SK-N-SH treated with all-trans-retinoic acid at 6 μM for 48 hours (cell line): ENCODE measurements around the gene SOX6.

Experiments
- ARNTL ChIP-seq: fragments of 450-650 bp; formaldehyde crosslinking; IDR thresholded peaks from 2 replicates; pipeline ENCODE4 v1.5.0; 2020; ENCODE audit warnings: low read depth, mild to moderate bottlenecking, moderate library complexity, borderline replicate concordance
- OSR1 ChIP-seq: fragments of 250-450 bp; sonication (Bioruptor Pico); IDR thresholded peaks from 2 replicates; pipeline ENCODE4 v1.8.0; 2022; ENCODE audit warnings: moderate library complexity, mild to moderate bottlenecking, inconsistent platforms
- TOX ChIP-seq: fragments of 250-450 bp; sonication (Bioruptor Pico); IDR thresholded peaks from 2 replicates; pipeline ENCODE4 v1.8.0; 2021; ENCODE audit warnings: mild to moderate bottlenecking, moderate library complexity, borderline replicate concordance
- ZC3H10 ChIP-seq: fragments of 250-450 bp; sonication (Bioruptor Pico); IDR thresholded peaks from 2 replicates; pipeline ENCODE4 v1.5.1; 2021; ENCODE audit warnings: mild to moderate bottlenecking, moderate library complexity
- ZFP3 ChIP-seq: fragments of 250-450 bp; sonication (Bioruptor Pico); IDR thresholded peaks from 2 replicates; pipeline ENCODE4 v1.5.0; 2020; ENCODE audit warnings: mild to moderate bottlenecking, moderate library complexity
- ZNF8 ChIP-seq: fragments of 450-650 bp; formaldehyde crosslinking; IDR thresholded peaks from 2 replicates; pipeline ENCODE4 v1.5.0; 2020; ENCODE audit warnings: mild to moderate bottlenecking, moderate library complexity
- TF ChIP-seq, protein P1 (sequence below): fragments of 250-450 bp; sonication (Bioruptor Pico); IDR thresholded peaks from 2 replicates; pipeline ENCODE4 v1.8.0; 2020; ENCODE audit warnings: mild to moderate bottlenecking, moderate library complexity, borderline replicate concordance

DNA sequence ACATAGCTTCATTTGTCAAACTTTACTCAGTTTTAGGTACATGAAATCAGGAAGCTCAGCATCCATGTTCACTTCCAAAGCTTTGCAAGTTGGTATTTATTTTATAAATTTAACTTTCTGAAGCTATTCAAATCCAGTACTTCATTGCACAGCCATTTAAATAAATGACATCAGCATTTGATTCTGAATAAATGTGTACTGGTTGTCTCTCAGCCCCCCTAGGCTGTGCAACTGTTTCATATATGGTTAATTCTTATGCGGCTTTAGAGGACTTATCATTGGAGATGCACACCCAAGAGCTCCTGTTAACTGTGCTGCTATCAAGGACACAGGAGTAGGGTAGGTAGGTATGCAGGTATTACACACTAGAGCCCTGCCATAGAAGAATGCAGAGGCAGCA is 325.1 kb downstream of the SOX6 start:
- TF ChIP-seq ZFP3 (CRISPR knock-in tag) (no peak), ARNTL (CRISPR knock-in tag) (no peak), ZNF8 (no peak), TOX (CRISPR knock-in tag) (no peak), OSR1 (CRISPR knock-in tag) (no peak), ZC3H10 (CRISPR knock-in tag) (no peak)
- TF ChIP-seq, protein P1, sequence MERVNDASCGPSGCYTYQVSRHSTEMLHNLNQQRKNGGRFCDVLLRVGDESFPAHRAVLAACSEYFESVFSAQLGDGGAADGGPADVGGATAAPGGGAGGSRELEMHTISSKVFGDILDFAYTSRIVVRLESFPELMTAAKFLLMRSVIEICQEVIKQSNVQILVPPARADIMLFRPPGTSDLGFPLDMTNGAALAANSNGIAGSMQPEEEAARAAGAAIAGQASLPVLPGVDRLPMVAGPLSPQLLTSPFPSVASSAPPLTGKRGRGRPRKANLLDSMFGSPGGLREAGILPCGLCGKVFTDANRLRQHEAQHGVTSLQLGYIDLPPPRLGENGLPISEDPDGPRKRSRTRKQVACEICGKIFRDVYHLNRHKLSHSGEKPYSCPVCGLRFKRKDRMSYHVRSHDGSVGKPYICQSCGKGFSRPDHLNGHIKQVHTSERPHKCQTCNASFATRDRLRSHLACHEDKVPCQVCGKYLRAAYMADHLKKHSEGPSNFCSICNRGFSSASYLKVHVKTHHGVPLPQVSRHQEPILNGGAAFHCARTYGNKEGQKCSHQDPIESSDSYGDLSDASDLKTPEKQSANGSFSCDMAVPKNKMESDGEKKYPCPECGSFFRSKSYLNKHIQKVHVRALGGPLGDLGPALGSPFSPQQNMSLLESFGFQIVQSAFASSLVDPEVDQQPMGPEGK (CRISPR knock-in tag), result no peak
